ENCODE results near the gene USH2A.

USH2A gene

DNA sequence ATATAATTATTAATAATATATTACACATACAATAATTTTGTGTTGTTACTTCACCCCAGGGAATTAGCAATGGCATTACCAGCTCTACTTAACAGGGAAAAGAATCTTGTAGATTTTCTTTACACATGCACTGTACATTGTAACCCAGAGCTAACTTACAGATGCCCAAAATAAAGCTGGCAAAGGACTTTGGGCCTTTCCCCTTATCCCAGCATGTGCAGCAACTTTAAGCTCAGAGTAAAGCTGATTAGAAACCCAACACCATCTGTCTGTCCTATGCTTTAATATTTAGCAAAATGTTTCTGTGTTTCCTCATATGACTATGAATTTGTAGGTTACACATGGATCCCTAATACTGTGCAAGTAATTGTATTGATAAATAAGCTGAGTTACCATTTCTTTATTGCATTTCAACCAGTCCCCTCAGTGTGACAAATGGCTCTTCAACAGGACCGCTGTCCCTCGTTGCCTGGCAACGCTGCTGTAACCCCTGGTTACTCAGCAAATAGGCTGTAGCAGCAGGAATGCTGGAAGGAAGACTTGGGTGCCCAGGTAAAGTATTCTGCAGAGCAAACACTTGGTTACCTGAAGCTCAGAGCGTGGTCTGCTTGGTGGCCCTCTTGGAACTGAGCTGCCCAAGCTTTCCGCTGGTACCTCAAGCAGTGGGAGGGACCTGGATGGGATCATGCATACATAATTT is at the start of gene USH2A:
Gene USH2A (minus strand): TSS at position 628 of the 700 bp plus-strand sequence. CDS start 1,112 bp downstream, outside the sequence.
- DNase-seq (ENCODE audit: low read depth in 2 of 2): no peak

DNA sequence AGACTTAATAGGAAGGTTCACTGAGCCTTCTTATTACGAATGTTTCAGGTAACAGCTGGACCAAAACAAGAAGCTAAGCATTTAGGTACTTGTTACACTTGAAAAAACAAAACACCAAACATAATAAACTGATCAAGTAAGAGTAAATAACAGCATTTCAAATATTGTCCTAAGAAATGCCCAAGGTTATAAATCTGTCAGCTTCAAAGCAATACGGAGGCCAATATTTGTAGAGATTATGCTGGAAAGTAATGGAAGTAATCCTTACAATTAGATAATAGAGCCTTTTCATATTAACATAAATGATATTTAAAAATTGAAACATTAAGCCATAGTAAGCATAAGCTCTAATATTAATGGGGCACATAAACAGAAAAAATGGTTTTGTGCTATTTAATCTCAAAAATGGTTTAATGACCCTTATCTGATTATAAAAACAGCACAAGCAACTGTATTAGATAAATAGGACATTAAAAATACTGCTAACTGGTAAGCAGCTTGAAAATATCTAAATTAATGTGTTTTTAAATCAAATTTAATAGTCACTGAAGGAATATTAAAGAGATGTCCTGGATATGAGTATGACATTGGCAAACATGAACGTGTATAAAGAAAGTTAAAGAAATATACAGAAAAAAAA is 43.0 kb upstream of the USH2A start:
- no peak for DNase-seq (ENCODE audit: low read depth in 2 of 2)

GRCh38 chr1:216464489-216464888 is 41.2 kb upstream of the USH2A start:
- DNase-seq (ENCODE audit: low read depth in 2 of 2): no peak

GRCh38 chr1:216462066-216462775 is 39.0 kb upstream of the USH2A start:
- DNase-seq (ENCODE audit: low read depth in 2 of 2): no peak

DNA sequence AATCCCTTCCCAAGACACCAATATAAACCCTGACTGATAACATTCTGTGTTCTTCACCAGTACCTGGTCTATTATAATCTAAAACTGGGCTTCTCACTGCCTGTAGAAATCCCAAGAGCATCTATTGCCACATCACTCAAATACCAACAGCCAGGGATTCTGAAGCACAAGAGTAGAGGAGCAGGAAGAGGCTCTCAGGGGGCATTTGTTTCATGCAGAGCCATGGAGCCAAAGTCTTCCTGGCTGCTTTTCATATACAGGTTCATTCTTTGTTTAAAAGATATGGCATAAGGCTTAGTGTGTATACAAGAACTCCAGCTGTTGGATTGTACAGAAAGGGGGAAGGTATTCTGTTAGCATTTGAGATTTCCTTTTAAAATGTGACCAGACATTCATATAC is 38.2 kb upstream of the USH2A start:
- no peak for DNase-seq (ENCODE audit: low read depth in 2 of 2)

- no peak for DNase-seq (ENCODE audit: low read depth in 2 of 2)
These were observed 36.5 kb upstream of the USH2A start for GRCh38 chr1:216459651-216460207.

DNA sequence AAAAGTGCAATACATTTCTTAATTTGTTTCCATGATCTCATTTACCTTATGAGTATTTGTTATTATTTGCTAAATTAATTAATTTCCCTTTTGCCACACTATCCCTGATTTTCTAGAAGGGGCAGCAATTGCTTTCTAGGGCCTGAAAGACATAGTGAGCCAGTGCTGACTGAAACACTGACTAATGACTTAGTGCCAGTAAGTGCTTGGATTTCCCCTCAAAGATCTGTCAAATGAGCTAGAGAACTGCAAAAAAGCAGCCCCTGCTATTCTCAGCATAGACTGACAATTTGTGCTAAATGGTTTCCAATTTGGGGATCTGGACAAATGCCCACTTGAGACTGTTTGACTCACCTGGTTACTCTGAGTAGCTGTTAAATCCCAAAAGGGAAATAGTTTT is 35.6 kb upstream of the USH2A start:
- no peak for DNase-seq (ENCODE audit: low read depth in 2 of 2)

DNA sequence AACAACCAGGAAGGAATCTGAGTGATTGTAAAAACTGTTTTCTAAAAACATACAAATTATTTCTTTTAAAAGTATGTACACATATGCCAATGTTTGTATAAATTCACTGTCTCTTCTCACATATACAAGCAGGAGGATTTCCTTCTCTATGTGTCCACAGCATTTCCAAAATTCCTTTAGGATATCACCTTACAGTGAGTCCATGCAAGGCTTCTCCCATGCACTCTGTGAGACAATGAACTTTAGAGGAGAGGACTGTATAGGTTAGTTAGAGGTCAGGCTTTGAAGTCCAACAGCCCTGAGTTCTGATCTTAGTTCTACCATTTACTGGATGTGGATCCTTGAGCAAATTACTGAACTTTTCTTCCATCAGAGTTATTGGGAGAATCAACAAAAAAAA is 34.1 kb upstream of the USH2A start:
- no peak for DNase-seq (ENCODE audit: low read depth in 2 of 2)

DNA sequence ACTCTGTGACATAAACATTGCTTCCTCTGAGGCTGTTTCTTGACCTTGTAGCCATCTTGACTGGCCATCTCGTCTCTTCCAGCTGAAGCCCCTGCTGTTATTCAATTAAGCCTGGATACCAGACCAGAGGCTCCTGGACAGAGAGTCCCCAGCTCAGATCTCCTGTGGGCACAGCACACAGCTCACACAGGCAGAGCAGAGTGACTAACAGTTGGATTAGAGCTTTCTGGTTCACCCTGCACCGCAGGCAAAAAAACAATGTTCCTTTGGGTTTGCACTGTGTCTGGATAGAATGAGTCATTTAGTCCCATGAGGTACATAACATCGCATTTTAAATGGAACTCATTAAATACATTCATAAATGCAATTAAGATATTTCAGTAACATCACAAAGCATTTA is 33.4 kb upstream of the USH2A start:
- DNase-seq (ENCODE audit: low read depth in 2 of 2): no peak

GRCh38 chr1:216453777-216454176 is 30.5 kb upstream of the USH2A start:
- no peak for DNase-seq (ENCODE audit: low read depth in 2 of 2)

- DNase-seq (ENCODE audit: low read depth in 2 of 2): no peak
These were observed 27.0 kb upstream of the USH2A start for GRCh38 chr1:216450227-216450626.

GRCh38 chr1:216448011-216448510 is 24.8 kb upstream of the USH2A start:
- no peak for DNase-seq (ENCODE audit: low read depth in 2 of 2)

DNA sequence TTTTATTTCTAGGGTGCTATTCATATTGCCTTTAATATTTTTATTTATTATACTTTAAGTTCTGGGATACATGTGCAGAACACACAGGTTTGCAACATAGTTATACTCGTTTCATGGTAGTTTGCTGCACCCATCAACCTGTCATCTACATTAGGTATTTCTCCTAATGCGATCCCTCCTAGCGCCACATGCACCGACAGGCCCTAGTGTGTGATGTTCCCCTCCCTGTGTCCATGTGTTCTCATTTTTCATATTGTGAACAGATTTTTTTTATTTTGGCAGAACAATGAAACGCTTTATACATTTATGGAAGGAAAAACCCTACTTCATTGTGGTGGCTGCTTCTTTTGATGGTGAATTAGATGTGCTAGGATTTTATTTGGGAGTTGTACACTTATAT is 14.4 kb upstream of the USH2A start:
- no peak for DNase-seq (ENCODE audit: low read depth in 2 of 2)

DNA sequence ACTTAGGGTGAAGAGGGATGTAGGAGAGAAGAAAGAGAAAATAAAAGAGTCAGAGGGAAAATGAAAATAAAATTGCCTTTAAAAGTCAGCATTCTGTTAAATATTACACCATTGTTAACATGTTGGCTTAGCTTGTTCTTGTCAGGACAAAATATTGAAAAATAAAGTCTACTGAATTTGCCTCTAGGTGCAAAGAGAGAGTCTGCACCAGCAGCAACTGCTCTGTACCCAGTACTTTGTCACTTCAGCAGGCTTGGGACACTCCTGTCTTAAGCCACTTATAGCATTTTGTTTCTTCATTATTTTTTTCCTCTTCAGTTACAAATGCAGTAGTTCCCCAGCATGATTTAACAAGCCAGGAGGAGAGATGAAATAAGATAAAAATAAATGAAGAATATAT is 11.0 kb upstream of the USH2A start:
- DNase-seq (ENCODE audit: low read depth in 2 of 2): no peak

- no peak for DNase-seq (ENCODE audit: low read depth in 2 of 2)
These were observed 9.9 kb upstream of the USH2A start for GRCh38 chr1:216433175-216433574.

DNA sequence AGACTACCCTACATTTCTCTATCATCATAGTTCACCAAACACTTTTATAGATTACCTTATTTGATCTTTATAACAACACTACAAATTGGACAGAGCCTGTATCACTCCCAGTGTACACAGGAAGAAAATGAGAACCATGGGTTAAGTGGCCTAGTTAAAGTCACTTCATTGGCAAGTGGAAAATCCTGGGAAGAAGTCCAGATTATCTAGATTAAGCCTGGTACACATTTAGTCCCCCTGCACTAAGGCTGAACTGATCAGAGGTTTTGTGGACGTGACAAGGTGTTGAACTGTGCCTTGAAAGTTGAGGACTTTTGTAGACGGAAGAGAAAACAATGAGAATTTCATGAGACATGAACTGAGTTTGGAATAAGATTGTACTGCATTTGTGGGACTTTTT is 7.5 kb upstream of the USH2A start:
- no peak for DNase-seq (ENCODE audit: low read depth in 2 of 2)

DNA sequence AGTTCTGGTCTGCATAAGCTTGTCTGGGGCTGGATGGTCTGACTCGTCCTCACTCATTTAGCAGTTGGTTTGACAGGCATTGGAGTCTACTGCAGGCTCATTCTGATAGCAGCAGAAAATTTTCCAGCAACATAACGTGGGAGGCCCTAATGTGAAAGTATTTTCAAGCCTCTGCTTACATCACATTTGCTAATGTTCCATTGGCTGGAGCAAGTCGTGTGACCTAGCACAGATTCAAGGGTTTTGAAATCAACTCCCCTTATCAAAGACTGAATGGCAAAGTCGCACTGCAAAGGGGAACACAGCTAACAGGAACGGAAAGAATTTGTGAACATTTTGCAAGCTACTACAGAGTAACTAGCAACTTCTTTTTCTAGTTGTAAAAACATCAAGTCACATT is 2.3 kb upstream of the USH2A start:
- DNase-seq (ENCODE audit: low read depth in 2 of 2): no peak

DNA sequence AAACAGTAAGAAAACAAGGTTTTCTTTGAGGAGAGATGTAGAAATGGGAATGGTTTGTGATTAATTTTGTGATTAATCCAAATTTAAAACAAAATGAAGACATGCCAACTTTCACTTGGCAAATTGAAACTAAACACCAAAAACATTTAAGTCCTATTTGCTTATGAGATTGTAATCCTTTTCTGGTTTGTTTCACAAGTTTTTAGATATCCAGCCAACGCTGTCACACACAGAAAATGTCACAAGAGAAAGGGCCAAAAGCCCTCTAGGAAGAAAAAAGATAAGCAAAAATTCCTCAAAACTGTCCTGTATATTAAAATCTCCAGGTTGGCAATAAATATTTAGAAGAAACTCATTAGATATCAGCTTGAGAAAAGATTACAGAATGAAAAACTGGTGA is 2.5 kb downstream of the USH2A start:
- no peak for DNase-seq (ENCODE audit: low read depth in 2 of 2)

GRCh38 chr1:216420263-216420662 is 3.0 kb downstream of the USH2A start:
- no peak for DNase-seq (ENCODE audit: low read depth in 2 of 2)

GRCh38 chr1:216416488-216416887 is 6.8 kb downstream of the USH2A start:
- no peak for DNase-seq (ENCODE audit: low read depth in 2 of 2)

GRCh38 chr1:216410026-216410425 is 13.2 kb downstream of the USH2A start:
- DNase-seq (ENCODE audit: low read depth in 2 of 2): no peak

GRCh38 chr1:216390956-216391355 is 32.3 kb downstream of the USH2A start:
- no peak for DNase-seq (ENCODE audit: low read depth in 2 of 2)

GRCh38 chr1:216389774-216390173 is 33.5 kb downstream of the USH2A start:
- DNase-seq (ENCODE audit: low read depth in 2 of 2): no peak

Data from activated CD4-positive, alpha-beta T cell treated with anti-CD3 and anti-CD28 coated beads for 24 hours (primary cell).